Osteoblast (primary cell): ENCODE data around the gene ZFHX3. TPM values are rescaled to one million over a fixed set of nuclear protein-coding genes. Genes with fewer than 3 reads are reported as not detected.

ENCODE experiments used
- DNase-seq: peaks from one replicate; pipeline ENCODE4 v3.0.0; 2011; ENCODE audit warnings: low spot score, mixed read lengths; ENCODE audit not compliant: insufficient read length; ENCODE audit errors: missing footprints
- H2AFZ ChIP-seq: 2 replicates; pipeline ENCODE4 v1.6.0; 2011; ENCODE audit warnings: mild to moderate bottlenecking, low read length
- H3K27ac ChIP-seq: 2 replicates; pipeline ENCODE4 v1.5.1; 2011; ENCODE audit warnings: mild to moderate bottlenecking, low read depth, low read length, moderate library complexity
- H3K27me3 ChIP-seq: 2 replicates; pipeline ENCODE4 v1.6.0; 2012; ENCODE audit warnings: mild to moderate bottlenecking, control low read depth, inconsistent platforms, low read length, moderate library complexity; ENCODE audit not compliant: insufficient read depth
- H3K36me3 ChIP-seq: 2 replicates; pipeline ENCODE4 v1.5.1; 2011; ENCODE audit warnings: mild to moderate bottlenecking, low read length, control low read depth, moderate library complexity; ENCODE audit not compliant: insufficient read depth
- H3K4me1 ChIP-seq: 2 replicates; pipeline ENCODE4 v1.5.1; 2011; ENCODE audit warnings: mild to moderate bottlenecking, low read length, control low read depth, moderate library complexity; ENCODE audit not compliant: insufficient read depth
- H3K4me2 ChIP-seq: 2 replicates; pipeline ENCODE4 v1.6.0; 2011; ENCODE audit warnings: mild to moderate bottlenecking, low read length; ENCODE audit not compliant: insufficient read depth
- H3K4me3 ChIP-seq: fragments of 200-600 bp; sonication (generic); 3 replicates; pipeline ENCODE4 v1.5.1; 2012; ENCODE audit warnings: mild to moderate bottlenecking, low read length, inconsistent platforms; ENCODE audit not compliant: insufficient read depth
- H3K79me2 ChIP-seq: 2 replicates; pipeline ENCODE4 v1.6.0; 2012; ENCODE audit warnings: mild to moderate bottlenecking, low read length, control low read depth, inconsistent platforms; ENCODE audit not compliant: insufficient read depth
- H3K9me3 ChIP-seq: 2 replicates; pipeline ENCODE4 v1.5.1; 2011; ENCODE audit warnings: low read depth, low read length, control low read depth
- H4K20me1 ChIP-seq: 2 replicates; pipeline ENCODE4 v1.6.0; 2012; ENCODE audit warnings: mild to moderate bottlenecking, low read length, control low read depth; ENCODE audit not compliant: insufficient read depth
- CTCF ChIP-seq: IDR thresholded peaks from 2 replicates; pipeline ENCODE4 v1.5.1; 2011; ENCODE audit warnings: mild to moderate bottlenecking, low read depth, low read length, moderate library complexity; ENCODE audit errors: extremely low read depth
- total RNA-seq: library from RNA; depleted of rRNA; stranded (reverse); fragments of >200 nt; gene quantifications from 2 replicates; pipeline ENCODE4 v1.2.3, GENCODE V29; 2012

The ZFHX3 gene
- total RNA-seq, 1 donor = 14.5 TPM

DNA sequence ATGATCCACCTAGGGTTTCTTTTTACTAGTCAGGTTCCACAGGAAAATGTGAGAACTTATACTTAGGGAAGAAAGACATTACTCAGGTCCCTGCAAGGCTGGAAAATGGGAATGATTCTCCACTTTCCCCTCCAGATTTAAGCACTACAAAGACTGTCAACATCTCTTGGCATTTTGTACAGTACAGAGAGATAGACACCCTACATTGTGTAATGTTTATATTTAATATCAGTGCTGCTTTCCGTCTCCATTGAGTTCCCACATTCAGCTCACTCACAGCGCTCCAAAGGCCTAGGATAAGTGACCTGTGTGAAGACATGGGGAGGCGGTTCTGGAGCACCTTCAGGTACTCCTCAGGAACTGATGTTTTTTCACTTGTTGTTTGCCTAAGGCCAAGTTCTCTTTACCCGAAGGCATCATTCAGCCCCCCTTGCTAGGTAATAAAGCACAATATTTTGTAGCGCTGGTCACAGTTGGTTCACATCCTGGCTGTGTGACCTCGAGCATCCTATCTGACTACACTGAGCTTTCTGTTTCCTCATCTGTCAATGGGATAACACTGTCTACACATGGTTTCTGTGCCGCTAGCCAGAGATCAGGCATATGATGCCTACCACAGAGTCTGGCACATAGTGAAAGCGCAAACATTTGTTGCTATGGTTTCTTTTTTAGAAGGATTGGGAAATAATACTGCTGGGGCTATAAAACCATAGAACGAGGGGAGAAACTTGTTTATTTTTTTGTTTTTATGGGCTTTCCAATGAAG, 226.6 kb downstream of the ZFHX3 start:
- peaks cover 4% of the 10 kb centered on the region for H4K20me1 ChIP-seq
- H3K27ac ChIP-seq = no peak overlapping the region
- H3K9me3 ChIP-seq = no peaks in the 10 kb centered on the region
- H3K4me2 ChIP-seq = no peak overlapping the region
- H3K36me3 ChIP-seq = no peaks in the 10 kb centered on the region
- TF ChIP-seq CTCF = no peak
- peaks cover 12% of the 10 kb centered on the region for H3K4me1 ChIP-seq
- no peak overlapping the region for H2AFZ ChIP-seq
- no peaks in the 10 kb centered on the region for H3K27me3 ChIP-seq
- peaks cover 5% of the 10 kb centered on the region for H3K79me2 ChIP-seq
- no peak overlapping the region for H3K4me3 ChIP-seq
- DNase-seq = no peak

- peak overlapping the region; percentile 41 for H3K4me2 ChIP-seq
- TF ChIP-seq CTCF = no peak
- peak; percentile 85 for DNase-seq
- H3K4me3 ChIP-seq = no peak overlapping the region
- H2AFZ ChIP-seq = no peak overlapping the region
- H3K27ac ChIP-seq = peak overlapping the region; percentile 52
- H3K79me2 ChIP-seq = peaks cover 2% of the 10 kb centered on the region
- H3K36me3 ChIP-seq = no peaks in the 10 kb centered on the region
- peaks cover 4% of the 10 kb centered on the region for H4K20me1 ChIP-seq
- H3K4me1 ChIP-seq = peaks cover 12% of the 10 kb centered on the region
- no peaks in the 10 kb centered on the region for H3K27me3 ChIP-seq
- no peaks in the 10 kb centered on the region for H3K9me3 ChIP-seq
Measured at GRCh38 chr16:72819345-72819744, 228.6 kb downstream of the ZFHX3 start.

- no peaks in the 10 kb centered on the region for H3K36me3 ChIP-seq
- H3K9me3 ChIP-seq = no peaks in the 10 kb centered on the region
- no peak overlapping the region for H3K4me3 ChIP-seq
- peaks cover 12% of the 10 kb centered on the region for H3K4me1 ChIP-seq
- no peak overlapping the region for H2AFZ ChIP-seq
- H3K4me2 ChIP-seq = no peak overlapping the region
- no peak overlapping the region for H3K27ac ChIP-seq
- no peak for DNase-seq
- H3K27me3 ChIP-seq = no peaks in the 10 kb centered on the region
- TF ChIP-seq CTCF = peak; percentile 19
- H3K79me2 ChIP-seq = peaks cover 2% of the 10 kb centered on the region
- peaks cover 4% of the 10 kb centered on the region for H4K20me1 ChIP-seq
Measured at GRCh38 chr16:72818236-72818845, 229.6 kb downstream of the ZFHX3 start.
